CD4-positive, alpha-beta T cell treated with Interleukin-1 beta for 1 hour (primary cell): ENCODE measurements around the gene FAM120A.
"Not testable (repeated sequence)": the region's sequence is repeated elsewhere in the genome, so short reads cannot be mapped to it uniquely, and the experiment has no call there.

Source experiments
- DNase-seq, 2 donors: peaks; one replicate each; pipeline ENCODE4 v3.0.0-alpha.2; 2020 to 2022

FAM120A gene

DNA sequence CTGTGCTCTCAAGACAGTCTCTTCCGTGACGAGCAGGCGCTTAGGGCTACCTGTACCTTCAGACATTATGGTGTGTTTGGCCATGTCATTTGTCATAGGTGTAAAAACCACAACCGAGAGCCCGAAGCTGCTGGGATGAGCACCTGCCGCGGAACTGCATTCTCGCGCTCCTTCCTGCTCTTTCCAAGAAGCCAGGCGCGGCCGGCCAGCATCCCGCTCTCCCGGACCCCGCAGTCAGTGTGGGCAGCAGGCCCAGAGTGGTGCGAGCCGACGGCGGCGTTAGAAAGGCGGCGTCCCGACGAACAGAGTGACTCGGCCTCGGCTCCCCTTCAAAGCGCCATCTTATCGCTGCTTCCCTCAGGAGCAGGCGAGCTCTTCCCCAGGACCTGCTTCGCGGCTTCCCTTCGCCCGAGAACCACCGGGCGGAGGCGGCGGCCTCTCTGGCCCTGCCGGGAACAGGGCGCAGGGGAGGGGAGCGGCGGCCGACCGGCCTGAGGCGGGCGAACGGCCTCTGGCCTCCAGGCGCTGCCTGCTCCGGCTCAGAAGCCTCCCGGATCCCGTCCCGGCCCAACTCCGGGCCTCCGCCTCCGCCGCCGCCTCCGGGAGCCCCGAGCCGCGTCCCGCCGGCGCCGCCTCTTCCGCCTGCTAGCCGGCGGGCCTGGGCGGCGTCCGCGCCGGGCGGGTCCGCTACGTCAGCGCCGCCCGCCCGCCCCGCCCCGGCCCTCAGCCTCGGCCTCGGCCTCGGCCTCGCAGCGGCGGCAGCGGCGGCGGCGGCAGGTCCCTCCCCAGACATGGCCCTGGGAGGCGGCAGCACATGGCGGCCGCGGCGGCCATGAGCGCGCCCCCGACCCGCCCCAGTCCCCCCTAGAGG, at the start of gene FAM120A:
Gene FAM120A, plus strand, starts transcription at position 741 of the 871 bp plus-strand sequence. CDS start 231 bp downstream, outside the sequence.
- DNase-seq, result peak; percentile 80 to 83

- DNase-seq, result no peak
These were observed 45.1 kb upstream of the FAM120A start for GRCh38 chr9:93406371-93406770.

- no peak for DNase-seq
These were observed 38.0 kb upstream of the FAM120A start for GRCh38 chr9:93413530-93413929.

DNA sequence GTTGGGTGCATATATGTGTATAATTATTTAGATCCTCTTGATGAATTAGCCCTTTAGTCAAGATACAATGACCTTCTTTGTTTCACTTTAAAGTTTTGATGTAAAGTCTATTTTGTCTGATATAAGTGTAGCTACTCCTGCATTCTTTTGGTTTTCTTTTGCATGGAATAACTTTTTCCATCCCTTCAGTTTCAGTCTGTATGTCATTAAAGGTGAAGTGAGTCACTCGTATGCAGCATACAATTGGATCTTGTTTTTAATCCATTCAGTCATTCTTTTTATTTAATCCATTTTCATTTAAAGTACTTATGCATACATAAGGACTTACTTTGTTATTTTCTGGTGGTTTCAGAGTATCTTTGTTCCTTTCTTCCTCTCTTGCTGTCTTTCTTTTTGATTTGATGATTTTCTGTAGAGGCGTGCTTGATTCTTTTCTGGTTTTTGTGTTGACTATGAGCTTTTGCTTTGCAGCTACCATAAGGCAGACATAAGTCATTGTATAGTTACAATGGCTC, 36.3 kb upstream of the FAM120A start:
- no peak for DNase-seq

- no peak for DNase-seq
These were observed 34.8 kb upstream of the FAM120A start for GRCh38 chr9:93416530-93417235.

DNA sequence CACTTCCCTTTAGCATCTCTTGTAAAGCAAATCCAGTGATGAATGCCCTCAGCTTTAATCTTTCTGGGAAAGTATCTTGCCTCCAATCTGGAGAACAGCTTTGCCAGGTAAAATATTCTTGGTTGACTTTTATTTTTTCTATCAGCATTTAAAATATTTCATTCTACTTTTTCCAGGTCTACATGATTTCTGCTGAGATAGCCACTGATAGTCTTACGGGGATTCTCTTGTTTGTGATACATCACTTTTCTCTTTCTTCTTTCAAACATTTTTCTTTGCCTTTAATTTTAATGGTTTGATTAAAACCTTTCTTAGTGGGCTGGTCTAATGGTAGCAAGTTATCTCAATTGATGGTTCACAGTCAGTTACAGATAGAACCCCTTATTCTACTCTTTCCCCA, 33.9 kb upstream of the FAM120A start:
- DNase-seq, result no peak

- no peak for DNase-seq
These were observed 32.5 kb upstream of the FAM120A start for GRCh38 chr9:93419023-93419422.

- no peak for DNase-seq
These were observed 28.4 kb upstream of the FAM120A start for GRCh38 chr9:93422977-93423616.

DNA sequence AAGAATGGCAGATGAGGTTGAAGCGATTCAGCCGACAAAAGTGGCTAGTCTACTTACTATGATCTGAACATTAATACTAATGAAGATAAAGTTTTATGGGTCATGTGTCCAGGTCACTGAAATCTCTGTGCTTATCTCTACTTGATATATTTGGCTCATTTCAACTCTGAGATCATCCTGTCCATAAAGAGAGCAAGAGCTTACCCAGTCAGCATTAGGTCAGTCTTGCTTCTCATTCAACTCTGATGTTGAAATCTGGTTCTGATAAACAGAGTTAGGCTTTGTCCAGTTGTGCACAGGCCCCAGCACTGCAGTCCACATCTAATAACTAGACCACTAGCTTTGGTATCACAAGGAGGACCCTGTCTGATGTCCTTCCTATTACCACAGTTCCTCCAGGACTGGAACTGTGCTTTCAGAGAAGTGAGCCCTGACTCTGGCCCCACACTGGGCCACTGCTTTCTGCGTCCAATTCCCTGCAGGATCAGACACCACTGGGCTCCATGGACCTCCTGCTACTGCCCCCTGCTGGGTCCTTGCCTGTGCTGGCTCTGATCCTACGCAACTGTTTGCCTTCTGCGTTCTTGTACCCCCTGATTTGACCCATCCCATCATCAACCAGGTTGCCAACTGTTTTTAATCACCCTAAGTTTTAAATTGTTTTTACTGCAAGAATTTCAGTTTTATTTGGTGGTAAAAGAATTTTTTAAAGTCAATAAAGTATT, 23.7 kb upstream of the FAM120A start:
- no peak for DNase-seq

GRCh38 chr9:93431539-93432105, 19.9 kb upstream of the FAM120A start:
- DNase-seq, result no peak

- no peak for DNase-seq
These were observed 18.5 kb upstream of the FAM120A start for GRCh38 chr9:93432964-93433363.

- DNase-seq, result no peak
These were observed 17.4 kb upstream of the FAM120A start for GRCh38 chr9:93434056-93434455.

- DNase-seq, result no peak
These were observed 16.1 kb upstream of the FAM120A start for GRCh38 chr9:93435386-93435785.

- DNase-seq, result no peak
These were observed 15.3 kb upstream of the FAM120A start for GRCh38 chr9:93436218-93436617.

- no peak for DNase-seq
These were observed 14.7 kb upstream of the FAM120A start for GRCh38 chr9:93436655-93437407.

DNA sequence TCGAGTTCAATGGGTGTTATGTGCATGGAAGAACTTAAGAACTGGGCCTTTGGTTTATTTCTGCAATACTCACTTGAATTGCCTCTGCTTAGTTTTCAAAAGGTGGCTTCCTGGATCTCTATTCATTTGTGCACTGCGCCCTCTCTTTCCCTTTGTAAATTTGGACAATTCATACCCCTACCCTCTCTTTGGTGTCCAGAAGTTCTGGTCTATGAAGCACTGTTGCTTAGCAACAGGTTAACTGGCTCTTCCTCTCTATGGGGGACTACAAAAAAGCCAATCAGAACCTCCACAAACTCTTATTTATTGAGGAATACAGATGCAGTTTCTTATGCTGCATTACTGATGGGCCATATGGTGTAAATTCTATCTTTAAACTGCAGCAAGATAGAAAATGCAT, 13.5 kb upstream of the FAM120A start:
- no peak for DNase-seq

DNA sequence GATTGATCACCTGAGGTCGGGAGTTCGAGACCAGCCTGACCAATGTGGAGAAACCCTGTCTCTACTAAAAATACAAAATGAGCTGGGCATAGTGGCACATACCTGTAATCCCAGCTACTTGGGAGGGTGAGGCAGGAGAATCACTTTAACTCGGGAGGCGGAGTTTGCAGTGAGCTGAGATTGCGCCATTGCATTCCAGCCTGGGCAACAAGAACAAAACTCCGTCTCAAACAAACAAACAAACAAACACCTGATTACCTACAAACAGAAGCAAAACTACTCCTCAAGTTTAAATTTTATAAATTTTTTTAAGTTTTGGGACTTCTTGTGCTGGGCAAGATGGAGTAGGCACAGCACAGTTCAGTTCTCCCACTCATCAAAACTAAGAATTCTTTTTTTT, 12.2 kb upstream of the FAM120A start:
- not testable (repeated sequence) for DNase-seq

- DNase-seq, result no peak
These were observed 10.4 kb upstream of the FAM120A start for GRCh38 chr9:93440896-93441580.

GRCh38 chr9:93446073-93446472, 5.4 kb upstream of the FAM120A start:
- no peak for DNase-seq

DNA sequence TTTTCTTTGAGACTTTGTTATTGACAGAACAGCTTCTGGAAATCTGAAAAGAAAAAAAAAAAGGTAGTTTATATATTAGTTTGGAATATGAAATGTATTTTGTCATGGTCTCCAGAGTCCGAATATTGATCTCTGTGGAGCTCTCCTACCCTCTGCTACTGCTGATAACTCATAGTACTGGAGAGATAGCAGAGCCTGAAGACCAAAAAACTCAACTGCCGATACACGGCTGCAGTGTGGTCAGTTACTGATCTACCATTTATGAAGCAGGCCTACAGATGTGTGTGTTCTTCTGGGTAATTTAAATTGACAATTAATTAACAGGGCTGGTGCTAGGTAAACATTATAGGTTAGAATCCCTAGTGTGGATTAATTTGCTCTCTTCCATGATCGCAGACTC, 3.8 kb upstream of the FAM120A start:
- DNase-seq, result no peak
